HepG2 (cell line): Measurements from ENCODE around the gene WIF1. TPM values are rescaled to one million over a fixed set of nuclear protein-coding genes. Genes with fewer than 3 reads are reported as not detected.

Experiments used
- CENPX ChIP-seq: sonication (generic); formaldehyde crosslinking; IDR thresholded peaks from 2 replicates; pipeline ENCODE4 v1.9.0; 2021; ENCODE audit warnings: mild to moderate bottlenecking, missing genetic modification reagents, moderate library complexity
- FUBP1 ChIP-seq: sonication (generic); formaldehyde crosslinking; IDR thresholded peaks from 2 replicates; pipeline ENCODE4 v1.5.1; 2020; ENCODE audit warnings: missing genetic modification reagents, mild to moderate bottlenecking, borderline replicate concordance
- KLF15 ChIP-seq: sonication (generic); formaldehyde crosslinking; IDR thresholded peaks from 2 replicates; pipeline ENCODE4 v1.8.1; 2023; ENCODE audit warnings: borderline replicate concordance, mild to moderate bottlenecking, inconsistent platforms, missing genetic modification reagents, mixed read lengths
- MED1 ChIP-seq: sonication (generic); formaldehyde crosslinking; IDR thresholded peaks from 2 replicates; pipeline ENCODE4 v1.4.0; 2020; ENCODE audit warnings: missing genetic modification reagents
- NR2C2 ChIP-seq: sonication (generic); formaldehyde crosslinking; IDR thresholded peaks from 2 replicates; pipeline ENCODE4 v1.4.0; 2020; ENCODE audit warnings: missing genetic modification reagents, mild to moderate bottlenecking, moderate library complexity, borderline replicate concordance
- NRL ChIP-seq: sonication (generic); formaldehyde crosslinking; IDR thresholded peaks from 2 replicates; pipeline ENCODE4 v1.5.0; 2020; ENCODE audit warnings: missing genetic modification reagents, mild to moderate bottlenecking, moderate library complexity, borderline replicate concordance
- PHF8 ChIP-seq: sonication (generic); formaldehyde crosslinking; IDR thresholded peaks from 2 replicates; pipeline ENCODE4 v1.5.0; 2020; ENCODE audit warnings: missing genetic modification reagents
- SP5 ChIP-seq: IDR thresholded peaks from 2 replicates; pipeline ENCODE4 v1.6.1; 2016; ENCODE audit warnings: low read depth, borderline replicate concordance
- YEATS2 ChIP-seq: sonication (generic); formaldehyde crosslinking; IDR thresholded peaks from 2 replicates; pipeline ENCODE4 v1.4.0; 2020; ENCODE audit warnings: missing genetic modification reagents, borderline replicate concordance
- ZNF260 ChIP-seq: sonication (generic); formaldehyde crosslinking; IDR thresholded peaks from 2 replicates; pipeline ENCODE4 v1.4.0; 2020; ENCODE audit warnings: missing genetic modification reagents, low read depth, mild to moderate bottlenecking, borderline replicate concordance
- ZNF274 ChIP-seq: sonication (generic); formaldehyde crosslinking; IDR thresholded peaks from 2 replicates; pipeline ENCODE4 v1.5.1; 2020; ENCODE audit warnings: mild to moderate bottlenecking, missing genetic modification reagents
- ZNF484 ChIP-seq: sonication (generic); formaldehyde crosslinking; IDR thresholded peaks from 2 replicates; pipeline ENCODE4 v1.5.1; 2020; ENCODE audit warnings: mild to moderate bottlenecking, low read depth, missing genetic modification reagents, borderline replicate concordance
- ZNF770 ChIP-seq: sonication (generic); formaldehyde crosslinking; IDR thresholded peaks from 2 replicates; pipeline ENCODE4 v1.5.0; 2020; ENCODE audit warnings: mild to moderate bottlenecking, missing genetic modification reagents
- ZNF878 ChIP-seq: sonication (generic); formaldehyde crosslinking; IDR thresholded peaks from 2 replicates; pipeline ENCODE4 v1.8.1; 2023; ENCODE audit warnings: mild to moderate bottlenecking, missing genetic modification reagents, moderate library complexity
- polyA plus RNA-seq, 8 experiments: library from polyadenylated mRNA; depleted of rRNA in 3 of 8; stranded (reverse) in 7 of 8; unstranded in 1 of 8; fragments of >200 nt; fragmentation: Illumina TruSeq in 4 of 8; extraction: Trizol in 4 of 8; gene quantifications; 2 replicates each; pipeline versions ENCODE4 v1.2.1 to v1.2.3, GENCODE V29; 2011 to 2016; ENCODE audit warnings: low read depth in 4 of 8, missing spikeins in 1 of 8, mixed read lengths in 1 of 8; ENCODE audit not compliant: insufficient read depth in 1 of 8
- total RNA-seq, 5 experiments: library from RNA; depleted of rRNA; stranded (reverse); fragments of >200 nt; fragmentation: Illumina TruSeq; extraction: Trizol; gene quantifications; 2 replicates each; pipeline ENCODE4 v1.2.3, GENCODE V29; 2016; ENCODE audit warnings: low read depth in 1 of 5
- TF ChIP-seq, protein P1 (sequence below): sonication (generic); formaldehyde crosslinking; conservative IDR thresholded peaks from 2 replicates; pipeline ENCODE4 v1.8.0; 2022; ENCODE audit warnings: missing genetic modification reagents

The WIF1 gene
- total and polyA plus RNA-seq, 2 of the 13 experiments (the other 11 are each of a cell fraction or from before 2014, with no cell fraction given), result not detected

DNA sequence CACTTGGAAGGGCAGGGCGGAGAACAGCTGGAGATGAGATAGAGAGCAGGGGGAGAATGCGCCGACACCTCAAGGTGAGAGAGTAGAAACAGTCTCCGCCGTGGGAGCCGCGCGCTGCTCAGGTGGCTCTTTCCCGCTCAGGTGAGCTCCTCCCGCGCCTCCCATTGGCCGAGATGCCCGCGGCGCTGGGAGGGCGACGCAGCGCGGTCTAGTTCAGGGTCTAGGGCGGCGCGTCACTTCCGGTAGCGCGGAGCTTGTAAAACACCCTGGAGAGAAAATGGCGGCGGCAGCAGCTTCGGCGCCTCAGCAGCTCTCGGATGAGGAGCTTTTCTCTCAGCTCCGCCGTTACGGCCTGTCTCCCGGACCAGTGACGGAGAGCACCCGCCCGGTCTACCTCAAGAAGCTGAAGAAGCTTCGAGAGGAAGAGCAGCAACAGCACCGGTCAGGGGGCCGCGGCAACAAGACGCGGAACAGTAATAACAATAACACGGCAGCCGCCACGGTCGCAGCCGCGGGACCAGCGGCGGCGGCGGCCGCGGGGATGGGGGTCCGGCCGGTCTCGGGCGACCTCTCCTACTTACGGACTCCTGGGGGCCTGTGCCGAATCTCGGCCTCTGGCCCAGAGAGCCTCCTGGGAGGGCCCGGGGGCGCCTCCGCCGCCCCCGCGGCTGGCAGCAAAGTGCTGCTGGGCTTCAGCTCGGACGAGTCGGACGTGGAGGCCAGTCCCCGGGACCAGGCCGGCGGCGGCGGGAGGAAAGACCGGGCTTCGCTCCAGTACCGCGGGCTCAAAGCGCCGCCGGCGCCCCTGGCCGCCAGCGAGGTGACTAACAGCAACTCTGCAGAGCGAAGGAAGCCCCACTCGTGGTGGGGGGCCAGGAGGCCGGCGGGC, 48.5 kb upstream of the WIF1 start, which contains the start of gene LEMD3 (continued):
- TF ChIP-seq ZNF770 (CRISPR knock-in tag), result peak; percentile 54; the same call in 1 of the 2 replicates
- TF ChIP-seq, protein P1, sequence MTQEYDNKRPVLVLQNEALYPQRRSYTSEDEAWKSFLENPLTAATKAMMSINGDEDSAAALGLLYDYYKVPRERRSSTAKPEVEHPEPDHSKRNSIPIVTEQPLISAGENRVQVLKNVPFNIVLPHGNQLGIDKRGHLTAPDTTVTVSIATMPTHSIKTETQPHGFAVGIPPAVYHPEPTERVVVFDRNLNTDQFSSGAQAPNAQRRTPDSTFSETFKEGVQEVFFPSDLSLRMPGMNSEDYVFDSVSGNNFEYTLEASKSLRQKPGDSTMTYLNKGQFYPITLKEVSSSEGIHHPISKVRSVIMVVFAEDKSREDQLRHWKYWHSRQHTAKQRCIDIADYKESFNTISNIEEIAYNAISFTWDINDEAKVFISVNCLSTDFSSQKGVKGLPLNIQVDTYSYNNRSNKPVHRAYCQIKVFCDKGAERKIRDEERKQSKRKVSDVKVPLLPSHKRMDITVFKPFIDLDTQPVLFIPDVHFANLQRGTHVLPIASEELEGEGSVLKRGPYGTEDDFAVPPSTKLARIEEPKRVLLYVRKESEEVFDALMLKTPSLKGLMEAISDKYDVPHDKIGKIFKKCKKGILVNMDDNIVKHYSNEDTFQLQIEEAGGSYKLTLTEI (CRISPR knock-in tag), result no peak
- TF ChIP-seq ZNF878, result peak; percentile 99
- TF ChIP-seq NR2C2, result peak; percentile 79
- TF ChIP-seq SP5 (CRISPR knock-in tag), result peak; percentile 30; the same call in 1 of the 2 replicates
- TF ChIP-seq MED1, result peak; percentile 87
- TF ChIP-seq YEATS2 (CRISPR knock-in tag), result peak; percentile 92
- peak; percentile 100 for TF ChIP-seq ZNF274 (CRISPR knock-in tag)
- TF ChIP-seq KLF15 (CRISPR knock-in tag), result peak; percentile 99; the same call in 1 of the 2 replicates
- peak; percentile 92; the same call in 1 of the 2 replicates for TF ChIP-seq ZNF260 (CRISPR knock-in tag)
- TF ChIP-seq PHF8, result peak; percentile 91
- no peak for TF ChIP-seq FUBP1 (CRISPR knock-in tag)
- peak; percentile 93; the same call in 1 of the 2 replicates for TF ChIP-seq ZNF484 (CRISPR knock-in tag)
- no peak for TF ChIP-seq CENPX (CRISPR knock-in tag)
- peak; percentile 100 for TF ChIP-seq NRL (CRISPR knock-in tag)
